GM12864 (cell line): ENCODE data around the gene OPA1.

Source experiments
- DNase-seq: peaks from one replicate; pipeline ENCODE4 v3.0.0-alpha.2; 2011; ENCODE audit warnings: low read depth
- H3K4me3 ChIP-seq: 2 replicates; pipeline ENCODE4 v1.5.1; 2011; ENCODE audit warnings: mild to moderate bottlenecking, low read depth, low read length, control low read depth
- TF ChIP-seq, protein P1 (sequence below): IDR thresholded peaks from 2 replicates; pipeline ENCODE4 v1.5.1; 2011; ENCODE audit warnings: low read depth, mild to moderate bottlenecking, moderate library complexity, low read length, control low read depth, inconsistent platforms; ENCODE audit errors: missing control alignments

The OPA1 gene

GRCh38 chr3:193620057-193620456 lies 27.0 kb downstream of the OPA1 start:
- no peak overlapping the region for H3K4me3 ChIP-seq
- TF ChIP-seq, protein P1, sequence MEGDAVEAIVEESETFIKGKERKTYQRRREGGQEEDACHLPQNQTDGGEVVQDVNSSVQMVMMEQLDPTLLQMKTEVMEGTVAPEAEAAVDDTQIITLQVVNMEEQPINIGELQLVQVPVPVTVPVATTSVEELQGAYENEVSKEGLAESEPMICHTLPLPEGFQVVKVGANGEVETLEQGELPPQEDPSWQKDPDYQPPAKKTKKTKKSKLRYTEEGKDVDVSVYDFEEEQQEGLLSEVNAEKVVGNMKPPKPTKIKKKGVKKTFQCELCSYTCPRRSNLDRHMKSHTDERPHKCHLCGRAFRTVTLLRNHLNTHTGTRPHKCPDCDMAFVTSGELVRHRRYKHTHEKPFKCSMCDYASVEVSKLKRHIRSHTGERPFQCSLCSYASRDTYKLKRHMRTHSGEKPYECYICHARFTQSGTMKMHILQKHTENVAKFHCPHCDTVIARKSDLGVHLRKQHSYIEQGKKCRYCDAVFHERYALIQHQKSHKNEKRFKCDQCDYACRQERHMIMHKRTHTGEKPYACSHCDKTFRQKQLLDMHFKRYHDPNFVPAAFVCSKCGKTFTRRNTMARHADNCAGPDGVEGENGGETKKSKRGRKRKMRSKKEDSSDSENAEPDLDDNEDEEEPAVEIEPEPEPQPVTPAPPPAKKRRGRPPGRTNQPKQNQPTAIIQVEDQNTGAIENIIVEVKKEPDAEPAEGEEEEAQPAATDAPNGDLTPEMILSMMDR, result no peak
- no peak for DNase-seq

- peak; percentile 16 for DNase-seq
- no peak overlapping the region for H3K4me3 ChIP-seq
- TF ChIP-seq, protein P1, result no peak
These were observed 27.6 kb downstream of the OPA1 start for GRCh38 chr3:193620650-193621049.

- no peak for DNase-seq
- TF ChIP-seq, protein P1, result no peak
- no peak overlapping the region for H3K4me3 ChIP-seq
These were observed 28.1 kb downstream of the OPA1 start for GRCh38 chr3:193621127-193621526.

DNA sequence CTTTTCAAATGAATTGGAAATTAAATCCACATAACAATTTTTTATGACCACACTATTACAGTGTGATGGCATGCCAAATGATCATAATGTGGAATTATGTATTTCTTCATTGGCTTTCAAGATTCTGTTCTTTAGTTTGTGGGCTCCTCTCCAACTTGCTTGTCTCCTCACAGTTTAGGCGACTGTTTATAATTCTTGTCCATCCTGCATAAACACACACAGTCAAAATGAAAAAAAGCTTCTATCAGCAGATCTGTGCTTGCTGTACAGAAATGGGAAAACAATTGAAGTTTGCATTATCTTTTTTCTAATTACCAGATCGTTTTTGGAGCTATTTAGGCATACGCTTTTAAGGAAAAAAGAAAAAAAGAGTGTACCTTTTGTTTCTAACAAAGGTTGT lies 37.0 kb downstream of the OPA1 start:
- H3K4me3 ChIP-seq, result no peak overlapping the region
- TF ChIP-seq, protein P1, result no peak
- DNase-seq, result no peak

GRCh38 chr3:193637831-193638230 lies 44.8 kb downstream of the OPA1 start:
- TF ChIP-seq, protein P1, result no peak
- H3K4me3 ChIP-seq, result no peak overlapping the region
- DNase-seq, result no peak

DNA sequence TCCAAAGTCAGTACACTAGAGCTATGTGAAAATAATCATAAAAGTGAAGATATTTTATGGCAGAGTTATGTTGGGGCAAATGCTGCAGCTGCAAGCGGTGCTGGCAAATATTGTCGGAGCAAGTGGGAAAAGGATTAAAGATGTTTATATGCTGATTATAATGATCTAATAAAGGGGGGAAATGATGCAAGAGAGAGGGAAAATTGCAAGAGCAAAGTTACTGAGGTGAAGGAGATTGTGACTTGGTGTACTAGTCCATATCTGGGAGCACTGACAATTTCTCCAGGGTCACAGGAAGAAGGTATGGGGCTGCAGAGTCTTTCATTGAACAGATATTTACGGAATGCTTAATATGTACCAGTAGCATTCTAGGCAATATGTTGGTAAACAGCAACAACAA lies 45.8 kb downstream of the OPA1 start:
- TF ChIP-seq, protein P1, result no peak
- H3K4me3 ChIP-seq, result no peak overlapping the region
- no peak for DNase-seq

- TF ChIP-seq, protein P1, result no peak
- DNase-seq, result no peak
- no peak overlapping the region for H3K4me3 ChIP-seq
These were observed 47.2 kb downstream of the OPA1 start for GRCh38 chr3:193640165-193640715.
